Muscle of arm (tissue), 12 donors: ENCODE measurements around the gene MYLK2. TPM values are rescaled to one million over a fixed set of nuclear protein-coding genes. Genes with fewer than 3 reads are reported as not detected.

Experiments used
- DNase-seq: peaks from one replicate; pipeline ENCODE4 v3.0.0-alpha.2; 2013
- polyA plus RNA-seq, 12 donors: library from polyadenylated mRNA; unstranded; fragments of 120-200 nt; gene quantifications; one replicate each; pipeline ENCODE4 v1.2.1, GENCODE V29; 2013; ENCODE audit not compliant: insufficient read length in 12 of 12

Gene MYLK2
- polyA plus RNA-seq, 12 donors, result 14.1 to 79.5 (median 48.4) TPM; not detected in 1

DNA sequence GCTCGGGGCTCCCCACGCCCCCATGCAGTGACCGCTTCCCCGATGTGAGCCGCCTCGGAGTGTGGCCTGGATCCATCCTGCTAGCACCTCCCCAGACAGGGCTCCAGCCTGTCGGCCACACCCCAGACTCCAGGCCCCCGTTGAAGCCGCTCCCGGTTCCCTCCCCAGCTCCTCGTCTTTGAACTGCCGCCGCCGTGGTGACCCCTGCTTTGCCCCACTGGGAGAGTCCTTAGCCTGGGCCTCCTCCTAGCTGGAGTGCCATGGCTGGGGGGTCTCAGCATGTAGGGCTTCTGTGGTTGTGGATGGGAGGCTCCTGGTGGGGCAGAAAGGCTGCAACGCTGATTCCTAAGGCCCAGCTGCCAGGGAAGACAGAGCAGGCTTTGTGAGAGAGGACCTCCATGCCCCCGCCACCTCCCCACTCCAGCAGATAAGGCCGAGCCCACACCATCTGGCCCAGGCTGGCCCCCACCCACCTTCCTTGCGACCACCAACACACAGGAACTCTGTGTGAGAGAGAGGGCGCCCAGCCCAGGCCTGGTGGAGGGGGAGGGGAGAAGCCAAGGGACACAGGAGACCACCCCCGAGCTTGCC lies 14.9 kb downstream of the MYLK2 start:
- no peak for DNase-seq

DNA sequence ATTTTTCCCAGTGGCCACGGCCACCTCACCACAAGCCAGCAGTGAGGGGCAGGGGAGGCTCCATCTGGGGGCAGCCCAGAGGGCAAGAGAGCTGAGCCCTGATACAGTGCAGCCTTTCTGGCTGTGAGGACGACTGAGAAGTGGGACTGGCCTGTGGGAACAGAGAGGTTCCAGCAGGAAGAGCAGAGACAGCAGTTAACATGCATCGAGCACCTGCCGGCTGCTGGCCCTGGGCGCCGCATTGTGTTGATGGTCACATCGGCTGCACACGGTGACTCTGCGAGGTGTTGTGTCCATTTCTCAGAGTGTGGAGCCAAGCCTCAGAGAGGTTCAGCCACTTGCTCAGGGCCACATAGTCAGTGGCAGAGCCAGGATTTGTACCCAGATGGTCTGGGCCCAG lies 16.4 kb downstream of the MYLK2 start:
- DNase-seq, result no peak

DNA sequence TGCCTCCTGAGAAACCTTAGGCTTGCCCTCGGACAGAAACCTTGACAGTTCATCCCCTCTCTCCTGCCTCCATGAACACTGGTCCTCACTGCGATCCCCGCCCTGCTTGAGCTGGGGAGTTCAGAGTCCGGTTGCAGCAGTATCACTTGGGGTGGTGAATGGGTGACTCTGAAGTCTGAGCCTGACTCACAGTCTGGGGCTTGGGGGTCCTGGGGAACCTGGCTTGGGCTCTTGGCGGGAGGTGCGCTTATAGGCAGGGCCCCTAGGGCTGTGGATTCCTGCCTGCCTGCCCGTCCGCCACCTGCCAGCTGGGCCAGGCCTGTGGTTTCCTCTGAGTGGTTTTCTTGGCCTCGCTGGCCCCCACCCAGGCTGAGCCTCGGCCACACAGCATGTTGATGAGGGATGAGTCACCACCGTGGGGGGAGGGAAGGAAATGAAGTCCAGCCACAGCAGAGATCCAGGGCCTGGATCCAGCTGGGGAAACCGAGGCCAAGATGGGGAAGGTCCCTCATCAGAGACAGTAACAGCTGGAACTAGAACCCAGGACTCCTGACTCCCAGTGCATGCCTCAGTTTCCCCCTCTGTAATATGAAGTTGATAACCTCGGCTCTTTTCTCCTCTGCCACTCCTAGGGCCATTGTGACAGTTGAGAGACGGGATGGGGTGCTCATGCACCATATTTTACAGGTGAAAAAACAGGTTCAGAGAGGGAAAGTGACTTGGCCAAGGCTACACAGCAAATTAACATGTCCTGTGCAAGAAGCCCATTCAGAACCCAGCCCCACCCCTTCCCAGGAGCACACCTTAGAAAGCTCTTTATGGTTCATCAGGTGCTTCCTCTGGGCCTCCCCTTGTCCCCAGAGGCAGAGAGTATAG lies 17.1 kb downstream of the MYLK2 start:
- DNase-seq, result no peak

DNA sequence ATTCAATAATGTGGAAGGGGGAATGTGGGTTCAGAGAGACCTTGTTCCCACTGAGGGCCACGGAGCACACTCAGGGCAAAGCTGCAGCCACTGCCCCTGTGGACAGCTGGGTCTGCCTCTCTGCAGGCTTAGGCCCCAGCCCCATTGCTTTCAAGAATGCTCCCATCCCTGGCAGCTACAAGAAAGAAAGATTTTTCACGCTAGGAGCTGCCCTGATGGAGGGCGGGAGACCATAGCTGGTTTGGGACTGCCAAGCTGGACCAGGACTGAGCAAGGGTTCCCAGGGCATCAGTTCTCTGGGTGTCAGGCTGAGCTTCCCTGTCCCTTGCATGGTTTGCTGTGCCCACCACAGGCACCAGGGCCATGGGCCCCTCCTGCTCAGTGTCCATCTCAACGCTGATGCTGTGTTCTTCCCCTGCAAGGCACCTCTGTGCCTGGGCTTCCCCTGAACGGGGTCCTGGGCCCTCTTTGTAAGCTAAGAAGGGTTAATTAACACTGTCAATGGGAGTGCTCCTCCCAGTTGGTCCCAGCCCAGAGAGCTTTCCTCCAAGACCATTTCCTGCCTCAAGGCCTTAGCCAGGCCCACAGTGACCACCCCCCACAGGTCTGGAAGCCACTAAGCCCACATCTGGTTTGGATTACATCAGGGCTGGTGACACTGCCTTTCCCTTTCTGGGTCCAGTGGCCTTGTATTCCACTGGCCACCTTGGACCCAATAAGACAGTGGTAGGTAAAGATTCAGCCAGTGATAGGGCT lies 17.9 kb downstream of the MYLK2 start:
- DNase-seq, result no peak

DNA sequence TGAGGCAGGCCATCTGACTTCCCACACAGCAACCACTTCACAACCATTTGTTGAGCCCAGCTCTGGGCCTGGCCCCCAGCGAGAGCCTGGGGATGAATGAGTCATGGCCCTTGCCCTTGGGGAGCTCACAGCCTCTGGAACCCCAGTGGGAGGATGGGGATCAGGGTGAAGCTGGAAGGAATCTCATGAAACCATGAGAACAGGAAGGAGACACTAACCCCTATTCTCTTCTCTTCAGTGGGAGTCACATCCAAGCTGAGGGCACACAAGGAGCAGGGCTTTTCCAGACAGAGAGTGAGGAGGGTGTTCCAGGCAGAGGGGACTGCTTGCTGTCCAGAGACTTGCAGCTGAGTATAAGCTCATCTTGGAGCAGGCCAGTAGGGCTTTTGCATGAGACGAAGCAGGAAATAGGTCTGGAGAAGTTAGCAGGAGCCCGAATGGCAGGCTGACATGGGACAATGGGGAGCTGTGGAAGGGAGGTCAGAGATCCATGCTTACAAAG lies 18.8 kb downstream of the MYLK2 start:
- DNase-seq, result no peak

DNA sequence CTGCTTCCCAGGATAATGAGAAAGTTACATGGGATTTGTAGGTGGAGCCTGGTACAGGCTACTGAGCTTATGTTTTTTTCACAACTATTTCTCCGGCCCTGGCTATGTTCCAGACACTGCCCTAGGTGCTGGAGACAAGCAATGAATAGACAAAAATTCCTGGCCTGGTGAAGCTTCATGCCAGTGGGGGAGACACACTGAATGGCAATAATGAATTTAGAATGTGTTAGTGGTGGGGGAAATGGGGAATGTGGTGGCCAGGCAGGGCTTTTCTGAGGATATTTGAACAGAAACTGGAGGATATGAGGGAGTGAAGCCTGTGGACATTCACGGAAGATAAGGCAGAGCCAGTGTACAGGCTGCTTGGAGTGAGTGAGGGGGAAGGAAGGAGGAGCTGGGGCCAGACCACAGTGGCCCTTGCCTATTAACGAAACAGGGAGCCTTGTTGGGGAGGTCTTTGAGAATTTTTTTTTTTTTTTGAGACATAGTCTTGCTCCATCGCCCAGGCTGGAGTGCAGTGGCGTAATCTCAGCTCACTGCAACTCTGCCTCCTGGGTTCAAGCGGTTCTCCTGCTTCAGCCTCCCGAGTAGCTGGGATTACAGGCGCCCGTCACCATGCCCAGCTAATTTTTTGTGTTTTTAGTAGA lies 19.6 kb downstream of the MYLK2 start:
- no peak for DNase-seq

DNA sequence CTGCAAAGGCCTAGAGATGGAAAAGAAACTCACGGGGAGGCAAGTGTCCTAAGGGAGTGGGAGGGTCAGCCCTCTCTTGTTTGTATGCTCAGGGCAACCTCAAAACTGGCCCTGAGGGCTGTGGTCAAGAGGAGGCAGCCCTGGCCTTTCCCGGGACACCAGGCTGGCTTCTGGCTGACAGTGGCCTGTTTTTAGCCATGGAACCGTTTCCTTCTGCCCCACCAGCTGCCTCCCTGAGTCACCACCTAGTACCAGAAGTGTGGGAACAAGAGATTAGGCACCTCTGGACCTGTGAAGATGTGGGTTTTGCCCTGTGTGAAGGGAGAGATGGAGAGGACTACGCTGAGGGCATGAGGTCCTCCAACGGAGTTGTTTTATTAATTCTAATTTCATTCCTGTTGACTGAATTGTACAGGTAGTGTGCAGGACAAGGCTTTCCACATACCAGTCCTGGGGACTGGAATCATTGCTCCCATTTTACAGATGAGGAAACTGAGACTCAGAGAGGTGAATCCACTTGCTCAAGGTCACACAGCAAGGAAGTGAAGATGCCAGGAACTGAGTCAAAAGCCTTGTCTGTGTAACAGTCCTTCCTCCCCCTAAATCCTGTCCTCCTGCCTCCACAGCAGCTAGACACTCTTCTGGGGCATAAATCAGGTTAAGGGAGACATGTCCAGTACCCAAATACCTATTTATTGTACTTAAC lies 20.8 kb downstream of the MYLK2 start:
- no peak for DNase-seq

DNA sequence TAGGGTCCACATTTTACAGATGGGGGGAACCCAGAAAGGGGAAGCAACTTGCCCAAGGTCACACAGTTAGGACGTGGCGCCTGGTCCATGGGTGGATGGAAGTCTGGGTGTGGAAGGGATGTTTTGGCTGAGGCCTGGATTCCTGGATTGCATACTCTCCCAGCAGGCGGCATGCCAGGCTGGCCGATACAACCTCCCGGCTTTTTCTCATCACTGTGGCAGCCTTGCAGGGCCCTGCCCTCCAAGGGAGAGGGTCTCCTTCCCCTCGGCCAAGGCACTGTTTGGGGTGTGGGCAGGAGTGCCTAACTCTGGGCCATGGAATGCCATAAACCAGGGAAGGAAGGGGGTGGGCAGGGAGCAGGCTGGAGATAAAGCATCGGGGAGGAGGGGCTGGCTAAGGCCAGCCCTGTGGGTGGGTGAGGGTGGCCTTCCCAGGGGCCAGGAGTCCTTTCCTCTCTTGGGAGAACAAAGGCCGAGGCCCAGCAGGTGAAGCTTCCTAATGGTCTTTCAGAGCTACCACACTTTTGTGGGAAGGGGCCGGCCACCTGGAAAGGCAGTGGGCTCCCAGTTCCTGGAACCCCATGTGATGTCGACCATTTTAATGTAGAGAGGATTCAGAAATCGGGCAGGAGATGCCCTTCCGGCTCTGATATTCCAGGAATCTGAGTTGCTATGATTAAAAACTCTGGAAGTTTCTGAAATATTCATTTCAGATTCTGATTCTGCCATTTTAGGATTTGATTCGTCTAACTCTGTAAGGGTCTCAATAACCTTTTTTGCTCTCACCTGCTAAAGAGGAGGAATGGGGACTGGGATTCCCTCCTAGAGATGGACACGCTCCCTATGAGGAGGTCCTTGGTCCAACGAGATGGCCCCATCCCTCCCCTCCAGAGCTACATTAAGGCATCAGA lies 22.0 kb downstream of the MYLK2 start:
- DNase-seq, result no peak

DNA sequence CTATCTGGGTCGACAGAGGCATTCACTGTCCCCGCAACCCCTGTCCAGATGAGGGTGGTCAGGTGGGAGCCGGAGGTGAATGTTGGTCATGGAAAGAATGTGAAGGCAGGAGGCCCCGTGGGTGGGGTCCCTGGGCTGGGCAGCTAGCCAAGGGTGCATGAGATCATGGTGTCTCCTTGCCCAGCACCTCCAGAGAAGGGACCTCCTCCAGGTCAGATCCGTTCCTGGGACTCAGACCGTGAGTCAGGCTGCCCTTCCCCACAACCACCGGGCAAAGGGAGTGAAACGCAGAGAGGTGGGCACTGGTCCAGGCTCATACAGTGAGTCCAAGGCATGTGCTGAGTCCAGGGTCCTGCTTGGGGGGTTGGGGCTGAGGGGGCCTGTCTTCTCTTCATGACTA lies 22.8 kb downstream of the MYLK2 start:
- DNase-seq, result no peak

DNA sequence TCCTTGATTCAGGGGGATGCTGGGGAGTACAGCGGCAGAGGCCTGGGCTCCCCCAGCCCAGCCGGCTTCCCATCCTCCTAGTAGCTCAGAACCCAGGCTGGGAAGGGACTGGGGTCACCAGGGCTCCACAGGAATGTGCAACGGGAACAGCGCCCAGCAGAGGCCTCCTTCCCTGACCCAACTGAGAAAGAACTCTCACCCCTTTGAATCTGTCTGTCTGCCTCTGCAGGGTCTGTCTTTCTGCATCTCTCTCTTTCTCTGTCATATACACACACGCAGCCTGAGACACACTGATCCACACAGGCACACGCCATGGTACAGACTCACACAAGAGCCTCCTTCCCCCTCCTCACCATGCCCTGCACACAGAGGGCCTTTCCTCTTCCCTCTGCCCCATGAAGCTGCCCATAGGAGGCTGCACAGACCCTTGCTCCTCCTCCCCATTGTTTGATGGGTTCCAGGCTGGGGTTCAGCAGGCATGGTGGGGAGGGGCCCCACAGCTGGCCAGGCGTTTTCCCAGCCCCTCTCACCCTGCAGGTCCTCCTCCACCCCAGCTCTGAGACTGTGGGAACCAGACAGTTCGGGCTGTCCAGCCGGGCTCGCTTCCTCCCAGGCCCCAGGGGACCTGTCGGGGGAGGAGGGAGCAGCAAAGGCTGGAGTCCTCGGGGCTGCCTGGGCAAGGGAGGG lies 23.5 kb downstream of the MYLK2 start:
- no peak for DNase-seq

DNA sequence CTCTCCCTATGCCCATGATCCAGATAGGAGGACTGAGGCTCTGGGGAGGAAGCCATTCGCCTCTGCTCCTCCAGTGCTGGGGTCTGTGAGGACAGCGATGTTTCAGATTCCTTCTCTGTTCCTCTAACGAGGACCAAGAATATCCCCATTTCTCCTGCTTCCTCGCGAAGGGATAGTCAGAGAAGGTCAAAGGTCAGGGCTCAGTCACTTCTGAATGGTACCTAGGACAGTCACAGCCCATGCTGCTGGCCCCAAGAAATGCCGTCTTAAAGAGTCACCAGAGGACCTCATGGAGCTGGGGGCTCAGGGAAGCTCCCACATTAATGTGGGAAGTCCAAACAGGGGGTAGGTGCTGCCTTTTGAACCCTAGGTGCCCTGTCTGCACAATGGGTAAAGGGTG lies 24.1 kb downstream of the MYLK2 start:
- DNase-seq, result no peak

DNA sequence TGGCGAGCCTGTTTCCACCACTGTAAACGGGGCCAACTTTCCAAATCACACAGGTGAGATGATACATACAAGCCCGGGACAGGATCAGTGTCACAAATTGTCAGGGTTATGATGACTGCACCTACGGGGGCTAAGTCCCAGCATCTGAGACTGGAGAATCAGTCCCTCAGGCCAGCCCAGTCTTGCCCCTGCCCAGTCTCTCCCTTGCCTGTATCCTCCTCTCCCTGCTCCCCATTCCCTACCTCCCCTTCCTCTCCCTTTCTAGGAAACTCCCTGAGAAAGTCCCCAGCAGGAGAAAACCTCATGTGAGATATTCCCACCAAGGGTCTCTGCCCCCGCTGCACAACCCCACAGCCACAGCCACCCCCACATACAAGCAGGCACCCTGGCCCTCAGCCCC lies 24.7 kb downstream of the MYLK2 start:
- no peak for DNase-seq

DNA sequence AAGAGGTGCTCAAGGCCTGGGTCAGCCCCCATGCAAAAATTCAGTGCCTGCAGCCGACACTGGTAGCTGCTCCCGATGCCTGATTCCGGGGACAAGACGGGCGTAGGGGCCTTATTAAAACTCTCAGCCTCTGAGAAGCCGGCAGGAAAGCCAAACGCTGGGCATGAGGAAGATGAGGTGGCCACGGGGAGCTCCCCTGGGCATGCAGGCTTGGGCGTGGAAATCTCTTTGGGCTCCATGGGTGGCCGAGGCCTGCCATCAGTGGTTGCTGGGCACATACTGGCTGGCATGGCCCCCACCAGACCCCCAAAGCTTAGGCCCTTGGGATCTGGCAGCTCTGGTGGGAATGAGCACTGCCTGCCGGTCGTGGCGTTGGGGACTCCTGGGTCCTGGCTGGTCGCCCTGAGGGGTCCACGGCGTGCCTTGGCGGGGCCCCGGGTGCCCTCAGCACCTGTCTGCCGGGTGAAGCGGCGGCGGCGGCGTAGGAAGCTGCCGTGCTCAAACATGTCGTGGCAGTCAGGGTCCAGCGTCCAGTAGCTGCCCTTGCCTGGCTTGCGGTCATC lies 25.7 kb downstream of the MYLK2 start:
- DNase-seq, result no peak

DNA sequence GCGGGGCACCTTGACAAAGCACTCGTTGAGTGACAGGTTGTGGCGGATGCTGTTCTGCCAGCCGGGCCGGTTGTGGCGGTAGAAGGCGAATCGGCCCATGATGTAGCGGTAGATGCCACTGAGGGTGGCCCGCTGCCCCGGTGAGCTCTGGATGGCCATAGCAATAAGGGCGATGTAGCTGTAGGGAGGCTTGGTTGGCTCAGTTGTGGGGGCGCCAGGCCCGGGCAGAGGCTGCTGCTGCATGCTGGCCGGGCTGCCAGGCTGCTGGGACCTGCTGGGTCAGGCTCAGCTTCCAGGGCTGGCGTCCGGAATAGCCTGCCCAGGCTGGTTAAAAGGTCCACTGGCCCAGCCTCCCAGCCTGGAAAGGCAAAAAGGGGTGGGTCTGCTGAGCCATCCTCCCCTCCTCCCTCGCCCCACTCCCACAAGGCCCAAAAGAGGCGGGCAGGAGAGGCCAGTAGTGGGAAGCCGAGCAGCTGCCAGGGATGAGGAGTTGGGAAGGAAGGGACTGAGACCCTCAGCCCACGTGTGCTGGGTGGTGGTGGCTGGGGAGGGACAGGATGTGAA lies 26.2 kb downstream of the MYLK2 start, which contains the start of gene FOXS1:
TSS of gene FOXS1 (minus strand) at position 305 of the 564 bp plus-strand sequence. CDS start at position 243, 62 bp downstream.
- DNase-seq, result no peak

DNA sequence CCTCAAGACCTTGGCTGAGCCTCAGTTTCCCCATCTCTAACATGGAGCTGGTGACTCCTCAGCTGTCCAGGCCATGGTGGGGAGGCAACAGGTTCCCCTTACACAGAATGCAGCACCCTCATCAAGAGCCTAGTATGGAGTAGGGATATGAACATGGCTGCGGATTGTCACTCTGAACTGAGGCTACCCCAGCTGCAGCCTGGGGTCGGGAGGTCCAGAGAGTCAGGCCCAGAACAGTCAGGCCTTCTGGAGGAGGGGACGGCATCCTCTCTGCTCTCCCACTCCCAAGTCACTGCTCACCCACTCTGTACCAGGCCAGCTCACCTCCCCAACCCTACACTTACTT lies 27.6 kb downstream of the MYLK2 start:
- no peak for DNase-seq

DNA sequence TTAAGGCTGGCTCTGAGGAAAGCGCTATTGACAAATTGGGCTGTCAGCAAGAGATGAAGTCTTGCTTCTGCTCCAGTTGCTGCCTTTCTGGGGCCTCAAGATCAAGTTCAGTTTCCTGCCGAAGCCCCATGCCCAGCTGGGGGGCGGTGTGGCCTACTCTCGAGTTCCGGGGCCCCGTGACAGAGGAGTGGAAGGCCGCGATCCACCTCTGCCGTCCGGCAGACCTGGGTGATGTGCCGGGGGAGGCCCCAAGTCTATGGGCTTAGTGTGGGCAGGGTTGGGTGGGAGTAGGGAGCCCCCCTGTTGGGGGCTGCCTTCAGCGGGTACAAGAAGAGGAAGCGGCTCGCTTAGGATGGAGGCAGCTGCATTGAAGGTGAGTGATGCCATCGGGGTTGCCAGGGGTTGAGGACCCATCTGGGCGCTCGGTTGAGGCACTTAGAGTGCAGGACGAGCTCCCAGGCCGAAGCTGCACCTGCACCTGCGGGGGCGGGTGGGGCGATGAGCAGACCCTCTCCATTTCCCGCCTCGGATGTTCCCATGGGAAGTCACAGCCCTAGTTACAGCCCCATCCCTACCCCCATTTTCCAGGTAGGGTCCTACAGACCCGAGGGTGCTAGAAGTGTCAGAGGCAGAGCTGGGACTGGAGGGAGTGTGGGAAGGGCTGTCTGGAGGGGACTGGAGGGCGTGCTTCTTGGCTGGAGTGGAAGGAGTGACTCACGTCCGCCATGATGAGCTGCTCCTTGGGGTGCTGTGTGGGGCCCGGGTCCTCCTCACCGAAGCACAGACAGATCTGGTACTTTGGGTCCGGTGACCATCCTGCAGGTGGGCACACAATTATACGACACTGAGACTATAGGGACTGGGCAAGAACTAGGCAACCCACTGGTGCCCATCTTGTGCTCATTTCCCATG lies 29.2 kb downstream of the MYLK2 start:
- no peak for DNase-seq

DNA sequence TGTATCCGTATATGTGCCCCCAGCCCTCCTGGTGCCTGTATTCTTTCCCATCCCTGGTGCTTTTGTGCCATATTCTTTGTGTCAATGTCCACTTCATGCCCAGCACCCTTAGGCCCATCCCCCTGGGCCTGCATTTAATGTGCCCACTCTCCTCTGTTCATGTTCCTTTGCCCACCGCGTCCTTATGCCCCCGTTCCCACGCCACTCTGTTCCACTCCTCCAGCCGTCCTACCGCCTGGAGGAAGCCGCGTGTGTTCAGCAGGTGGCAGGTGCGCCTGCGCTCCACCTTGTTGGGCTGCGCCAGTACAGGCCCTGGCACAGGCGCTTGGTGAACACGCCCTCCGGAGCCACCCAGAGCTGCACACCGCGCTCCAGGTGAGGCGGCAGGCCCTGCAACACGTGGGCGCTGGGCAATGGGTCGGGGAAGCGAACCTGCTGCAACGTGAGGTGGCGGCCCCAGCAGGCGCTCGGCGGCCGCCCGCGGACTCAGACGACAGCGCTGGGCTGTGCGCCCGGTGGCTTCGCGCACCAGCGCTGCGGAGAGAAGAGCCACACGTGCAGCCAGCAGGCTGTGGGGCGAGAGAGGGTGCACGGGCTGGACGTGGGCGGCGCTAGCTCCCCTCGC lies 30.3 kb downstream of the MYLK2 start:
- DNase-seq, result no peak
